SHP77 treated with DMSO at 0.1 percent for 48 hours (cell line): ENCODE data around the gene GREM2.

ENCODE experiments used
- DNase-seq: peaks from one replicate; lab custom pipeline; 2025; lab: John Stamatoyannopoulos, UW

GREM2 gene

GRCh38 chr1:240559781-240560180 is 52.2 kb downstream of the GREM2 start:
- DNase-seq, result no peak

GRCh38 chr1:240555524-240555923 is 56.4 kb downstream of the GREM2 start:
- no peak for DNase-seq

- no peak for DNase-seq
Measured at GRCh38 chr1:240553351-240553750, 58.6 kb downstream of the GREM2 start.

- DNase-seq, result no peak
Measured at GRCh38 chr1:240539769-240540414, 72.1 kb downstream of the GREM2 start.

GRCh38 chr1:240538776-240539430 is 73.1 kb downstream of the GREM2 start:
- DNase-seq, result no peak

- no peak for DNase-seq
Measured at GRCh38 chr1:240533154-240533780, 78.7 kb downstream of the GREM2 start.

- no peak for DNase-seq
Measured at GRCh38 chr1:240528591-240528990, 83.4 kb downstream of the GREM2 start.

- no peak for DNase-seq
Measured at GRCh38 chr1:240527086-240527485, 84.9 kb downstream of the GREM2 start.

GRCh38 chr1:240526312-240526711 is 85.6 kb downstream of the GREM2 start:
- DNase-seq, result no peak

- DNase-seq, result no peak
Measured at GRCh38 chr1:240524356-240525069, 87.4 kb downstream of the GREM2 start.

GRCh38 chr1:240522122-240522822 is 89.7 kb downstream of the GREM2 start:
- DNase-seq, result no peak

- DNase-seq, result no peak
Measured at GRCh38 chr1:240517891-240518290, 94.1 kb downstream of the GREM2 start.

GRCh38 chr1:240516069-240516468 is 95.9 kb downstream of the GREM2 start:
- DNase-seq, result no peak

GRCh38 chr1:240515505-240515904 is 96.5 kb downstream of the GREM2 start:
- no peak for DNase-seq

- no peak for DNase-seq
Measured at GRCh38 chr1:240511789-240512188, 100.2 kb downstream of the GREM2 start.

GRCh38 chr1:240508950-240509349 is 103.0 kb downstream of the GREM2 start:
- DNase-seq, result no peak

- no peak for DNase-seq
Measured at GRCh38 chr1:240508201-240508600, 103.8 kb downstream of the GREM2 start.

- DNase-seq, result no peak
Measured at GRCh38 chr1:240506176-240506575, 105.8 kb downstream of the GREM2 start.

GRCh38 chr1:240503558-240503957 is 108.4 kb downstream of the GREM2 start:
- DNase-seq, result no peak

GRCh38 chr1:240503036-240503435 is 108.9 kb downstream of the GREM2 start:
- no peak for DNase-seq

- DNase-seq, result no peak
Measured at GRCh38 chr1:240501115-240501514, 110.8 kb downstream of the GREM2 start.

- DNase-seq, result no peak
Measured at GRCh38 chr1:240500647-240501046, 111.3 kb downstream of the GREM2 start.
